HL-60/S4 treated with phorbol 12-myristate 13-acetate at 8.2 ng/mL for 4 days and 3 days (cell line): ENCODE measurements around the gene SLCO3A1.

Source experiments
- in situ Hi-C: fragments of 300-500 bp; cut with MboI; formaldehyde crosslinking; loops from 2 replicates; pipeline ENCODE4 v1.15.0; 2022; ENCODE audit warnings: low sequenced_read_pairs

Gene SLCO3A1

DNA sequence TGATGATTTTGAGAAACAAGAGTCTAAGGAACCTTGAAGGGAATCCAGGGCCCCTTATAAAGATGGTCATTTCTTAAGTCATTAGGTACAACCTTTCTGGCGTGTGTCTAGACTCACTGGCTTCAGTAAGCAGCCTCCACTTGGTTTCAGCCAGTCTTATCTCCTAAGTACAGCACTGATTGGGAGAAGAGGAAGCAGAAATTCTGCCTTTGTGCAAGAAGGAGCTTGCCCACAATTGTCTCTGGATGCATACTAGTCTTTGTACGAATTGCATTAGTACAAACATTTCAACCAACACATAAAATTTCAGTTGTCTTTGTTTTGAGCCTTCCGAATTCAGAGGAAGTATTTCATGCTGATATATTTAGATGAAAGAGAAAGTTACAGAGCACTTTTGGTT lies 139.4 kb downstream of the SLCO3A1 start:
- in situ Hi-C loops = no loop called here

DNA sequence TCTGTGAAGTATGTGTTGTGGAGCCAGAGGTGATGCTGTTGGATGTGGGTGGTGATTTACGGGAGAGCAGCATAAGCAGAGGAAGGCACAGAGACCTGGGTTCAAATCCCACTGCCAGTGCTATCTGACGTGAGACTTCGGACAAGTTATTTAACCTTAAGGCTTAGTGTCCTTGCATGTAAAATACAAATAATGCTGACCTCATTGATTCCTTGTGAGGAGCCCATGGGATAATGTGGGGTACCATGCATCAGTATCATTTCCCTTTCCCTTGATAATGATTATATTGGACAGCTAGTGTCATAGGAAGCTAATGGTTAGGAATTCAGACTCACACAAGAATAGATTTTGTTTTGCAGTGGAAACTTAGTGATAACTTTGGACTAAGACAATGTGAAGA lies 141.6 kb downstream of the SLCO3A1 start:
- in situ Hi-C loops = no loop called here

GRCh38 chr15:91997163-91997562 lies 143.7 kb downstream of the SLCO3A1 start:
- in situ Hi-C loops = no loop called here

DNA sequence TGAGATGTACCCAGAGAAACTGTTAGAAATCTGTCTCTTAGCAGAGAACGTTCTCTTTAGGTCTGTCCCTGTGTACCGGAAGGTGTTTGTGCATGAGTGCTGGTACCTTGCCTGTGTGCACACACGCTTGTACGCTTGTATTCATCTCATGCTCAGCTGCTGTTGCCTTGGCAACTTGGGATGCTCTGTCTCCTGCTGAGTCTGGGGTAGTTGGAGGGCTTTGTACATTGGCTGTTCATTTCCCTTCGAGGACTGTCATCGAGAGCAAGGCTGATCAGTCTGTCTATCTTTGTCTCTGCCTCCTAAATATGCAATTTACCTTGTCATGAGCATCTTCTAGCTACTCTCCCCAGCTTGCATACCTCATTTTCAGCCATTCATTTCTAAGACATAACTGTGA lies 147.2 kb downstream of the SLCO3A1 start:
- in situ Hi-C loops = no loop called here

DNA sequence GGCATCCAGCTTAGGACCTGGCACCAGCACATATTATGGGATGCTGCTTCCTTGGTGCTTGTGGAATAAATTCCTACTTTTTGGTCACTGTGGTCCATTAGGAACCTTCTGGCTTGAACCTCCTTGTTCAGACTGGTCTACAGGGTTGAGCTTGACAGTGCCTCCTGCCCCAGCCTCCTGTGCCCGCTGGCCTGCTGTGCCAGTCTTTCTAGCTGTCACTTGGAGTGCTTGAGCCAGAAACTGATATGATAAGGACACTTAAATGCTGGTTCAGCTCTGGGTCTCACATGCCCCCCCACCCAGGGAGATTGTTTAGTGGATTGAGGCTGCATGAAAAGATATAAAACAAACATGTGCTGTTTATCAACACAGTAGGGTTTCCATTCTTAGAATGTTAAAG lies 147.8 kb downstream of the SLCO3A1 start:
- in situ Hi-C loops = no loop called here

DNA sequence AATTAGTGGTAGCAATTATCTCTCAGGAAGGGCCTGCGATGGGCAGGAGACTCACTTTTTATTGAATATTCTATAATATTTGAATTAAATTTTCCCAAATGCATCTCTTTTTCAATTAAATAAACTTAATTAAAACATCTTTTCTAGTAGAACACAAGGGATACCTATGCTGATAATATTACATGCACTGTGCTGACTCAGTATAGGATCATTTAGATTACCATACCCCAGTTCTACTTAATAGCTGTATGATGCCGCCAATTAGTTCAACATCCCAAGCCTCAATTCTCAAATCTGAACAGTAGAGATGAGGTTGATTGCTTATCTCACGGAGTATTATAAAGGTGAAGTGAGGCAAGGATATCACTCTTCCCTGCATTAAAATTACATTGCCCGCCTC lies 149.2 kb downstream of the SLCO3A1 start:
- in situ Hi-C loops = no loop called here

GRCh38 chr15:92003515-92004067 lies 150.1 kb downstream of the SLCO3A1 start:
- in situ Hi-C loops = no loop called here

- in situ Hi-C loops = no loop called here
These were observed 151.6 kb downstream of the SLCO3A1 start for GRCh38 chr15:92005154-92005553.

GRCh38 chr15:92006186-92007028 lies 152.9 kb downstream of the SLCO3A1 start:
- in situ Hi-C loops = no loop called here

- in situ Hi-C loops = no loop called here
These were observed 155.7 kb downstream of the SLCO3A1 start for GRCh38 chr15:92009162-92009561.

- in situ Hi-C loops = no loop called here
These were observed 158.3 kb downstream of the SLCO3A1 start for GRCh38 chr15:92011611-92012367.

GRCh38 chr15:92012368-92012629 lies 158.8 kb downstream of the SLCO3A1 start:
- in situ Hi-C loops = no loop called here

GRCh38 chr15:92012881-92013280 lies 159.4 kb downstream of the SLCO3A1 start:
- in situ Hi-C loops = no loop called here

DNA sequence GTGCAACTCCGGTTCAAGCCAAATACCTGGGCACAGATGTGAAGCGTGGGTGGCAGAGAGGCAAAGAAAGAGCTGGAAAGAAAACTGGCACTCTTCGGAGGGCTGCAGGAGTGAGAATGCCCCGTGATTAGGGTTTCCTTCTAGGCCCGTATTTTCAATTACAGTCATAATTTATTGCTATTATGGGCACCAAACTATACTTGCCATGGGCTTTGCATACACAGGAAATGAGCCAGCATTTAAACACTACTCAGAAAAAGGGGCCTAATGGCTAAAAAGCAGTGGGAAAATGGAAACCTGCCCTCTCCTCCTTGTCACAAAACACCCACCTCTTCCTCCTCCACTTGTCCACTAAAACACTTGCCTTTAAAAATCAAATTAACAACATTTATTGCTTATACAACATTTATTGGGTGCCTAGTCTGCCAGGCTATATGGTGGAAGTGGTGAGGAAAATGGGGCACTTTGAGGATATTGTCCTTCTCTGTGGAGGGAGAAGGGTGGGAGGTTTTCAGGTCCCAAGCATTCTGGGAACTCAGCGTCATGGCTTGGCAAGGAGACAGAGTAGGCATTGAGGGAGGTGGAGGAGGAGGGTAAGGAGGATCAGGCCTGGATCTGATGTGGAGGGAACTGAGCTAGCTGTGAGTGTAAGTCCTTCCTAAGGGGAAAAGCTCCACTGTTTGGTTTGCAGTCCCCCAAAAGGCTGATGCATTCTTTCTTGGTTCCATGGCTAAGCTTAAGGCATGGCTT lies 160.9 kb downstream of the SLCO3A1 start:
- in situ Hi-C loops = no loop called here

DNA sequence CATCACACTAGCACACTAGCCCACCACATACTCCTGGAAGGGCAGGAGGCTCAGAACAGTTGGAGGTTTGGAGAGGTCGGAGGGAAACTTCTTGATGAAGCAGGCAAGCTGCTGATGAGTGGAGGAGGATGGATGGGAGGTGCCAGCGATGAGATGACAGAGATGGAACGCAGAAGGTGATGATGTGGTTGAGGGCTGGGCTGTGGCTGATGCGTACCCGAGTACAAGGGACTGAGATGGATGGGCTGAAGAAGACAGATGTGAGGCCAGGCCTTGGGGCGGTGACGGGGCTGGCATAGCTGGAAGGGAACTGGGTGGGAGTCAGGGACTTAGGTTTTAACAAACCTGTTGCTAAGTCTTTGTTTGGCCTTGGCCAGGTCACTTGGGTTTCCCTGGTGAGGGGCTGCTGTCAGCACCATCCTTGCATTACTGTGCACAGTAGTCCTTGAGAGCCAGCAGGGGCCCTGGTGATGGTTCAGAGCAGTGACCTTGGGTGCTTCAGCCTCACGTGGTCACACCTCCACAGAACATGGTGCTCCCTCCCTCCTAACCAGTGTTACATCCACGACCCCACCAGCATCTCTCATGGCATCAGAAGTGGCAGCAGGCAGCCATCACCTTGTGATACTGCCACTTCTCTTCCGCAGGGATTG lies 164.5 kb downstream of the SLCO3A1 start:
- in situ Hi-C loops = no loop called here

- in situ Hi-C loops = no loop called here
These were observed 165.2 kb downstream of the SLCO3A1 start for GRCh38 chr15:92018535-92019239.

GRCh38 chr15:92019706-92020105 lies 166.2 kb downstream of the SLCO3A1 start:
- in situ Hi-C loops = no loop called here

DNA sequence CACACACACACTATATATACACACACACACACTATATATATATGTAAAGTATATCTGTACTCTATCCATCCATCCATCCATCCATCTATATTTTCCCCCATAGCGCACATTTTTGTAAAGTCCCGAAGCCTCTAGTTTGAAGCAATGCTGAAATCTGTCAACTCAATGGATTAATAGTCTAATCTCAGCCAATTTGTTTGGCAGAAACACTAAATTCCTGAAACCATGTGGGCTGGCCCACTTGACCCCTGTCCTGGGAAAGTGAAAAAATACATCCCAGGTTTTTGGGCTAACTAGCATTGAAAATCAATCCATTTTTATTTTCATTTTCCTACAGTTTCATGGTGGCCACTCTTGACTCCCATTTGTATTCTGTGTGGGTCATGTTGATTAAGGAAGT lies 166.7 kb downstream of the SLCO3A1 start:
- in situ Hi-C loops = no loop called here

DNA sequence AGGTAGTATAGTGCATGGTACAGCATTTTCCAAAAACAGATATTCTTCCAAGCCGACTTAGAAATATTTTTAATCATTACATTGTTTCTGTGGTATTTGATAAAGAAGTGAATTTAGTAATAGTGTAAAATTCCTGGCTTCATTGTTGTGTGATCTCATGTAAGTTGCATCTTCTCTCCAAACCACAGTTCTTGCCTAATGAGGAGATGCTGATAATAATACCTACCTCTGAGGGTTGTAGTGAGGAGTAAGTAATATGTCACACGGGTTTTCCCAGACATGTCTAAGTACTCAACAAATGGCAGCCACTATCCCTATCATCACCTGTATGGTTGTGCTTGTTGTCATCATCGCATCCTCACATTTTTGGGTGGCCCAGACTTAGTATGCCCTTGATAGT lies 167.3 kb downstream of the SLCO3A1 start:
- in situ Hi-C loops = no loop called here

DNA sequence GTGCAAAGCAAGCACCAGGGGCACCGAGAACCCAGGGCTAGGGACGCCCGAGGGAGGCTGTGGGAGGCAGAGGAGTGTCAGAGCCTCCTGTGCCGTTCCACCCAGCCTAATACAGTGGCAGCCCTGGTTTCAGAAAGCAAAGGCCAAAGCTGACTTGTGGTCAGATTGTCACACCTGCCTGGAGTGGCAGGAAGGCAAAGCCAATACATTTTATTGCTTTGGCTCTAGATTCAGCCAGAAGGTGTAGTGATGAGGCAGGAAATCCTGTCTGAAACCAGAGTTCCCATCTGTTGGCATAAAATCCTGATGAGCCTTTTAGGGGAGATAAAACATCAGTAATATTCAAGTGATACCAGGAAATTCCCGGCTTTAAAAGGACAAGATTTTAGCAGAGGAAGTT lies 168.3 kb downstream of the SLCO3A1 start:
- in situ Hi-C loops = no loop called here
